ENCODE results near the gene FICD. TPM values are rescaled to one million over a fixed set of nuclear protein-coding genes. Genes with fewer than 3 reads are reported as not detected.
A peak's percentile ranks its signal among the peaks of the same experiment; 100 is the strongest.
"Not testable (repeated sequence)": the region's sequence is repeated elsewhere in the genome, so short reads cannot be mapped to it uniquely, and the experiment has no call there.

FICD gene
- total RNA-seq, 1 donor from 2014 or later = 4.7 TPM

GRCh38 chr12:108531929-108532848 is 17.1 kb downstream of the FICD start:
- DNase-seq (ENCODE audit: low read depth) = peak; percentile 39

GRCh38 chr12:108538146-108538545 is 23.1 kb downstream of the FICD start:
- no peak for DNase-seq (ENCODE audit: low read depth)

- no peak for DNase-seq (ENCODE audit: low read depth)
These were observed 23.6 kb downstream of the FICD start for GRCh38 chr12:108538616-108539195.

- DNase-seq (ENCODE audit: low read depth) = no peak
These were observed 27.2 kb downstream of the FICD start for GRCh38 chr12:108542320-108542719.

DNA sequence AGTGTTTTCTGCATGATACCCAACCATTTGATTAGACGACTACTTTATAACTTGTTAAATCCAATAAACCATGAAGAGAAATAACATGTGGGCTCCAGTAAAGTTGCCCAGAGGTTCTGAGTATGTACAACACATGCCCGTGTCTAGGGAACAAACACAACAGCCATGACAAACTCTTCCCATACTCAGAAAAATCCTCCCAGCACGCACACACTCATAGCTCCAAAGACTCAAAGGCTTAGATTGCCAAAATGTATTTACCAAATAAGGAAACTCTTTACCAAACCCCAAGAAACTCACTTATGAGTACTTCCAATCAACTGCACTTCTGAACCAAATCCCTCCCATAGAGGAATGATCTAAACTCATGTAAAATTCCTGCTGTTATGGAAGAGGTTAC is 28.6 kb downstream of the FICD start:
- DNase-seq (ENCODE audit: low read depth) = no peak

DNA sequence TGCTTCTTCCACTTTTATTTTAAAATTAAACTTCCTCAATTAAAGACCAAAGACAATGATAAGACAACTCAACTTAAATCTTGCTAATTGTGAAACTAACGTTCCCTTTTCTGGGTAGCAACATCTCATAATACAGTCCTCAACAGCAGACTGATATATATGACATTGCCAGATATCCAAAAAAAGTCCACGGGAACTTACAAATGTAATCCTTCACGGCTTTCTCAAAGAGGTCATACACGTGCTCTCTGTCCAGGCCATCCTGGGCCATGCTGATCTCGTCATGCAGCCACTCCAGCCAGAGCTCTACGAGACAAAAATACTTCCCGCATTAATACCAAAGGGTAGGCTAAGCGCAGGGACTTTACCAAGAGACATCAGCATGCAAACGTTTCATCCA is 32.6 kb downstream of the FICD start:
- DNase-seq (ENCODE audit: low read depth) = no peak

DNA sequence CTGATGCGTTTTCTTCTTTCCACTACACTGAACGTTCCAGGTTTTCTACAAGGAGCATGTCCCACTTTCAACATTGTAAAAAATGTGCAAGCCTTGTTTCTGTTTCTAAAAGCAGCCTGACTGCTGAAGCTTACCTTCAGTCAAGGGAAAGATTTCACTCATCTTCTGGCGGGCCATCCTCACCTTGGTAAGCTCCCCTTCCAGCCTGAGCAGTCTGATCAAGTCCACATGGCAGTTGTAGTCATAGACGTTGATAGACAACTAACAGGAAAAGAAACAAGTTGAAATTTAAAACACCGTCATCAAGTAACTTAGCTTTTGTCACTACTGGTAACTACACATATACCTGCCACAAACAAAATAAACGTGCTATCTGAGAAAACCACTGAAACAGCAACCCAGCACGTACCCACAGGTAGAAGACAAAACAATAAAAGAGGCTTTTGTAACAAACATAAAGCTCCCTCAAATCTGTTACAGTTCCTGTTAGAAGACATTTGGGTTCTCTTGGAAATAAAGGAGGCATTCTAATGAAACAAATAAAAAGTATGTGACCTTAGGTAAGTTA is 34.0 kb downstream of the FICD start:
- no peak for DNase-seq (ENCODE audit: low read depth)

GRCh38 chr12:108551535-108551934 is 36.5 kb downstream of the FICD start:
- peak; percentile 76 for DNase-seq (ENCODE audit: low read depth)

- DNase-seq (ENCODE audit: low read depth) = no peak
These were observed 38.7 kb downstream of the FICD start for GRCh38 chr12:108553799-108554198.

DNA sequence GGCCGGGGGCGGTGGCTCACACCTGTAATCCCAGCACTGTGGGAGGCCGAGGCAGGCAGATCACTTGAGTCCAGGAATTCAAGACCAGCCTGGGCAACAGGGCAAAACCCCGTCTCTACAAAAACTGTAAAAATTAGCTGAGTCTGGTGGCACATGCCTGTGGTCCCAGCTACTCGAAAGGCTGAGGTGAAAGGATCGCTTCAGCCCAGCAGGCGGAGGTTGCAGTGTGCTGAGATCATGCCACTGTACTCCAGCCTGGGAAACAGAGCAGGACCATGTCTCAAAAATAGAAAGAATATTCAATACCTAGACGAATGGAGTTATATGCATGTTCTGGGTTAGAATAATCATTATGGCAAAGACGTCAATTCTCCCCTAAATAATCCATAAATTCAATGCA is 40.3 kb downstream of the FICD start:
- DNase-seq (ENCODE audit: low read depth) = not testable (repeated sequence)

DNA sequence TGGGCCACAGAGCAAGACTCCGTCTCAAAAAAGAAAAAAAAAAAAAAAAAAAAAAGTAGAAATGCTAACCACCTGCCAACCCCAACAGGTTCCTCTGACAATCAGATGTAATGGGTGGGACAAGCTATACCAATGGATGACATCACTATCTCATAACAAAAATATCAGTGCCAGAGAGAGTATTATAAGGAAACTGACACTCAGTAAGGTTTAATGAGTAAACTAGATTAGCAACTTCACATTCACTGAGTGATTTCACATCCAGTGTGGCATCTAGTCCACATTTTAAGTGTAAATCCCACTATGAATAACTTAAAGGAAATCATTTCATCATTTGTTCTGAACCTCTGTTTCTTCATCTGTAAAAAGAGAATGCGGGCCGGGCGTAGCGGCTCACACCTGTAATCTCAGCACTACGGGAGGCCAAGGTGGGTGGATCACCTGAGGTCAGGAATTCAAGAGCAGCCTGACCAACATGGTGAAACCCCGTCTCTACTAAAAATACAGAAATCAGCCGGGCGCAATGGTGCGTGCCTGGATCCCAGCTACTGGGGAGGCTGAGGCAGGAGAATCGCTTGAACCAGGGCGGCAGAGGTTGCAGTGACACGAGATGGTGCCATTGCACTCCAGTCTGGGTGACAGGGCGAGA is 44.1 kb downstream of the FICD start:
- no peak for DNase-seq (ENCODE audit: low read depth)

GRCh38 chr12:108559748-108560147 is 44.7 kb downstream of the FICD start:
- no peak for DNase-seq (ENCODE audit: low read depth)

DNA sequence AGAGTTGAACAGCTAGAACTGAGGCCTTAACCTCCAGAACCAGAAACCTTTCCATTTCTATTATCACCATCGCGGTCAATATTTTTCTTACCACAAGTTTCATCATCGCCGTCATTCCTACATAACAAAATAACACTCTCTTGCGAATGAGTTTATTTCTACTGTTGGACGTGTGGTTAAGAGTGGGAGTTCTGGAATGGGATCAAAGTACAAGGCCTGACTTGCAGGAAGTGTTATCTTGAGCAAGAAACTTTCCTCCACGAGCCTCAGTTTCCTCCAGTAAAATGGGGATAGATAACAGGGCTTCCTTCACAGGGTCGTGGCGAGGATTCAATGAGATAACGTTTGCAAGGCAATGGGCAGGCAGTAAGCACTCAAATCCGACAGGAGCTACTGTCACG is 45.2 kb downstream of the FICD start:
- peak; percentile 15 for DNase-seq (ENCODE audit: low read depth)

- peak; percentile 92 for DNase-seq (ENCODE audit: low read depth)
These were observed 46.0 kb downstream of the FICD start, which contains the start of gene SART3 for GRCh38 chr12:108560752-108561719. TSS of gene SART3 (minus strand) at chr12:108561173. CDS start at chr12:108561154, 19 bp downstream.

GRCh38 chr12:108561852-108562347 is 46.8 kb downstream of the FICD start:
- no peak for DNase-seq (ENCODE audit: low read depth)

DNA sequence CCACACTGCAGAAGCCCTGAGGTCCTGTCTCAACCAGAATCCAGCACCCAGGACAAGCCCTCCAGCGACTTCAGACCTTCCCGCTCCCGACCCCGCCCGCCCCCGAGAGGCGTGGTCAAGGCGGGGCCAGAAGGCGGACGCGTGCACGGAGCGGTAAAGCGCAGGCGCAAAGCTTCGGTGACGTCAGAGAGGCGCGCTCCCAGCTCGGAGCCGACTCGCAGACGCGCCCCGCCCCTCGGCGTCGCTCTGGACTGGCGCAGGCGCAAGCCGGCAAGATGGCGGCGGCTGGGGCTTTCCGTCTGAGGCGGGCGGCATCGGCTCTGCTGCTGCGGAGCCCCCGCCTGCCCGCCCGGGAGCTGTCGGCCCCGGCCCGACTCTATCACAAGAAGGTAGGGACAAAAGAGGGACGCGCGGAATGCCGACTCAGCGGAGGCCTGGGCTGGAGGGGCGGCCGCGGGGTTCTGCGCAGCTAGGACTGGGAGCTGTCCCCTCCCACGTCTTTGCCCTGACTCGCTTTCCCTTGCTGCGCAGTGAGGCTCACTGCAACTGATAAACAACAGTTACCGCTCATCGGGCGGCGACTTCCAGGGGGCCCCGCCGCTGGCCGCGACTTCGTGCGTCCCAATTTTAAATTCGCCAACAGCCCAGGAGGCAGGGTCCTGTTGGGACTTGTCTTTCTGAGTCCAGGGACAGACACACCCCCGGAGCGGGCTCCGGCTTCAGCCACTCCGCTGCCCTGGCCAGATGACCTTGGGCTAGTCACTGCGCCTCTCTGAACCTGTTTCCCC is 47.5 kb downstream of the FICD start, which contains the start of gene ISCU:
Gene ISCU, plus strand, starts transcription at position 249 of the 788 bp plus-strand sequence. Its CDS starts 27 bp downstream, at position 276.
- peak; percentile 97 for DNase-seq (ENCODE audit: low read depth)

DNA sequence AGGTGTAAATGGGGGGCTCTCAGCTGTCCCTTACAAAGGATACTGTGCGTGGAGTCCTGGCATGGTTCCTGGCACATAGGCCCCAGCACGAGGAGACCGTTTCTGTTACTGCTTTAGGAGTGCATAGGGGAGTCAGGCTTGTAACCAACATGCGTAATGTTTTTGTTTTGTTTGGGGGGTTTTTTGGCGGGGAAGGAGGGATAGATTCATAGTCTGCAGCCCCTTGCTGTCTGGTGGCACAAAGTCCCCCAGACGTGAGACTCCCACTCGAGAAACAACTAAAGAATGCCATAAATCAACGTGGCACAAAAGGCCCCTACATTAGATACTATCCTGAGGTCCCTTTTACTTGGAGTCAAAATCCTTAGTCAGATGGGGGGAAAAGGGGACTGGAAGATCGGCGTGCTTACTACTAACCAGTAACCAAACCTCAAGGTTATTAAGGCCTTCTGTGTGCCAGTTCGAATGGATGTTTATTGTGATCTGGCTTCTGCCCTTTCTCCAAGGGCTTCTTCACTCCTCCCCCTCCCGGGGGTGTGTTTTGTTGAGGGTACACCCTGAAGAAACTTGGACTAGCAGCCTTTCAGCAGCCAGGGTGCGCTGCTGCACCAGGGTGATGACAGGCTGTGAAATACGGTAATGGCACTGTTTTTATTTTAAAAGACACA is 48.2 kb downstream of the FICD start:
- peak; percentile 89 for DNase-seq (ENCODE audit: low read depth)

GRCh38 chr12:108563804-108564151 is 48.7 kb downstream of the FICD start:
- no peak for DNase-seq (ENCODE audit: low read depth)

DNA sequence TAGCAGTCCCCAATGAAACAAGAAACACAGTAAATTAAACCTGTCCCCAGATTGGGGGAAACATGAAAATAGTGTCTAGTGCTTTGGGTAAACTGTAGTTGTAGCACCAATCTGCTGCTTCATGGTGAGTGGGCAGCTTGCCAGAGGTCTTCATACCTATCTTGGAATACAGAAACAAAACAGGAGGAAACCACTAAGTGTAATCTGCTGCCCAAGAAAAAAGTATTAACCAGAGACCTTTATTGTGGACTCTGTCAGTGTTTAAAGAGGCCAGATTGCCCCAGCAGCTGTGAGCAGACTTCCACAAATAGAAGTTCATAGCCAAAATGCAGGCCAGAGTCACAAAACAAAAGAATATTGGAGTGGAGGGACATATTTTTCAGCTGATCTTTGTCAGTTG is 49.6 kb downstream of the FICD start:
- DNase-seq (ENCODE audit: low read depth) = no peak

Data from myocyte (in vitro differentiated cells).